Neural cell (in vitro differentiated cells): ENCODE data around the gene CADPS2. TPM values are rescaled to one million over a fixed set of nuclear protein-coding genes. Genes with fewer than 3 reads are reported as not detected.

ENCODE experiments used
- H2AFZ ChIP-seq: fragments of 200-600, 300-800 bp; sonication (generic), shearing (Covaris generic); 2 replicates; pipeline ENCODE4 v1.6.0; 2014; ENCODE audit warnings: low read depth, mild to moderate bottlenecking, antibody characterized with exemption, low read length, moderate library complexity
- H3F3A ChIP-seq: fragments of 200-600 bp; shearing (Covaris generic); 2 replicates; pipeline ENCODE4 v1.6.1; 2016; ENCODE audit warnings: mild to moderate bottlenecking, moderate library complexity, mixed read lengths, antibody characterized with exemption, low read length; ENCODE audit not compliant: insufficient read depth, poor library complexity, severe bottlenecking
- H3K27ac ChIP-seq: fragments of 200-600, 300-800 bp; sonication (generic), shearing (Covaris generic); 2 replicates; pipeline ENCODE4 v1.5.1; 2014; ENCODE audit warnings: mild to moderate bottlenecking, low read length, moderate library complexity
- H3K27me3 ChIP-seq: fragments of 300-800, 200-600 bp; sonication (generic), shearing (Covaris generic); 2 replicates; pipeline ENCODE4 v1.6.0; 2014; ENCODE audit warnings: mild to moderate bottlenecking, low read depth, low read length, moderate library complexity; ENCODE audit not compliant: insufficient read depth
- H3K36me3 ChIP-seq: fragments of 300-800, 200-600 bp; sonication (generic), shearing (Covaris generic); 2 replicates; pipeline ENCODE4 v1.5.1; 2014; ENCODE audit warnings: mild to moderate bottlenecking, antibody characterized with exemption, low read length, moderate library complexity; ENCODE audit not compliant: insufficient read depth
- H3K4me2 ChIP-seq: fragments of 300-800, 200-600 bp; sonication (generic), shearing (Covaris generic); 2 replicates; pipeline ENCODE4 v1.6.0; 2014; ENCODE audit warnings: mild to moderate bottlenecking, low read length
- H3K4me3 ChIP-seq: fragments of 300-800, 200-600 bp; sonication (generic), shearing (Covaris generic); 2 replicates; pipeline ENCODE4 v1.5.1; 2014; ENCODE audit warnings: mild to moderate bottlenecking, low read length, moderate library complexity
- H3K79me2 ChIP-seq: fragments of 200-600 bp; shearing (Covaris generic); replicated peaks from 2 replicates; pipeline ENCODE4 v1.6.0; 2014; ENCODE audit warnings: mild to moderate bottlenecking, low read length, moderate library complexity; ENCODE audit not compliant: insufficient read depth
- H3K9ac ChIP-seq: fragments of 300-800, 200-600 bp; sonication (generic), shearing (Covaris generic); 2 replicates; pipeline ENCODE4 v1.6.1; 2016; ENCODE audit warnings: mild to moderate bottlenecking, low read length, mixed read lengths
- H3K9me2 ChIP-seq: fragments of 200-600 bp; shearing (Covaris generic); 2 replicates; pipeline ENCODE4 v1.6.1; 2016; ENCODE audit warnings: mild to moderate bottlenecking, low read length, mixed read lengths; ENCODE audit not compliant: insufficient read depth
- H3K9me3 ChIP-seq: fragments of 200-600, 300-800 bp; sonication (generic), shearing (Covaris generic); 2 replicates; pipeline ENCODE4 v1.6.1; 2016; ENCODE audit warnings: mild to moderate bottlenecking, mixed run types, low read length, moderate library complexity, mixed read lengths
- H4K20me1 ChIP-seq: fragments of 200-600 bp; shearing (Covaris generic); 2 replicates; pipeline ENCODE4 v1.6.1; 2016; ENCODE audit warnings: mild to moderate bottlenecking, mixed run types; ENCODE audit not compliant: insufficient read depth
- CTCF ChIP-seq: fragments of 450-650 bp; IDR thresholded peaks from 2 replicates; pipeline ENCODE4 v1.5.1; 2014; ENCODE audit warnings: antibody characterized with exemption, mild to moderate bottlenecking, moderate library complexity; ENCODE audit not compliant: poor library complexity, severe bottlenecking
- EP300 ChIP-seq: fragments of 450-650 bp; conservative IDR thresholded peaks from 2 replicates; pipeline ENCODE4 v1.6.1; 2014; ENCODE audit warnings: antibody characterized with exemption, mild to moderate bottlenecking, moderate library complexity; ENCODE audit not compliant: poor library complexity, severe bottlenecking
- EZH2 ChIP-seq: fragments of 200-600, 300-800 bp; shearing (Covaris generic), sonication (generic); IDR thresholded peaks from 2 replicates; pipeline ENCODE4 v1.6.1; 2014; ENCODE audit warnings: antibody characterized with exemption, low read length, borderline replicate concordance, mild to moderate bottlenecking; ENCODE audit not compliant: insufficient read depth, poor library complexity, severe bottlenecking
- MXI1 ChIP-seq: fragments of 450-650 bp; conservative IDR thresholded peaks from 2 replicates; pipeline ENCODE4 v1.6.1; 2014; ENCODE audit warnings: antibody characterized with exemption, mild to moderate bottlenecking; ENCODE audit not compliant: poor library complexity, severe bottlenecking
- POLR2AphosphoS5 ChIP-seq: IDR thresholded peaks from 2 replicates; pipeline ENCODE4 v1.6.1; 2012
- RAD21 ChIP-seq: fragments of 450-650 bp; conservative IDR thresholded peaks from 2 replicates; pipeline ENCODE4 v1.6.1; 2014; ENCODE audit warnings: antibody characterized with exemption, mild to moderate bottlenecking, moderate library complexity
- REST ChIP-seq: IDR thresholded peaks from 2 replicates; pipeline ENCODE4 v1.6.1; 2012; ENCODE audit warnings: borderline replicate concordance
- SMC3 ChIP-seq: fragments of 450-650 bp; conservative IDR thresholded peaks from 2 replicates; pipeline ENCODE4 v1.6.1; 2014; ENCODE audit warnings: antibody characterized with exemption, mild to moderate bottlenecking, moderate library complexity; ENCODE audit not compliant: poor library complexity
- TAF1 ChIP-seq: IDR thresholded peaks from 2 replicates; pipeline ENCODE4 v1.6.1; 2012; ENCODE audit warnings: low read depth
- polyA plus RNA-seq: library from polyadenylated mRNA; depleted of rRNA; stranded (reverse); fragments of >200 nt; gene quantifications from 2 replicates; pipeline ENCODE4 v1.2.3, GENCODE V29; 2014

The CADPS2 gene
- polyA plus RNA-seq, 1 donor from 2014 or later: 5.9 TPM

GRCh38 chr7:122412883-122413282 lies 473.4 kb downstream of the CADPS2 start:
- Histone ChIP-seq H3K4me3 (no peak overlapping the region), H3K9me2 (no peaks in the 10 kb centered on the region), H3K9me3 (no peaks in the 10 kb centered on the region), H2AFZ (no peak overlapping the region), H3K4me2 (no peak overlapping the region), H4K20me1 (no peaks in the 10 kb centered on the region), H3F3A (no peaks in the 10 kb centered on the region), H3K27ac (no peak overlapping the region), H3K79me2 (no peaks in the 10 kb centered on the region), H3K9ac (no peak overlapping the region), H3K36me3 (no peaks in the 10 kb centered on the region), H3K27me3 (no peaks in the 10 kb centered on the region)
- TF ChIP-seq MXI1 (no peak), SMC3 (no peak), EZH2 (no peak), EP300 (no peak), CTCF (no peak), TAF1 (no peak), RAD21 (no peak), POLR2AphosphoS5 (no peak)

GRCh38 chr7:122412441-122412840 lies 473.8 kb downstream of the CADPS2 start:
- Histone ChIP-seq H3K36me3 (no peaks in the 10 kb centered on the region), H3K79me2 (no peaks in the 10 kb centered on the region), H3K9me2 (no peaks in the 10 kb centered on the region), H2AFZ (no peak overlapping the region), H3K27me3 (no peaks in the 10 kb centered on the region), H3K4me3 (no peak overlapping the region), H3K27ac (no peak overlapping the region), H3K9ac (no peak overlapping the region), H3K4me2 (no peak overlapping the region), H3K9me3 (no peaks in the 10 kb centered on the region), H3F3A (no peaks in the 10 kb centered on the region), H4K20me1 (no peaks in the 10 kb centered on the region)
- no peak for TF ChIP-seq EZH2
- no peak for TF ChIP-seq SMC3
- no peak for TF ChIP-seq CTCF
- TF ChIP-seq TAF1: no peak
- TF ChIP-seq RAD21: no peak
- TF ChIP-seq MXI1: no peak
- TF ChIP-seq POLR2AphosphoS5: no peak
- no peak for TF ChIP-seq REST
- no peak for TF ChIP-seq EP300
